Astrocyte (in vitro differentiated cells and primary cell): Measurements from ENCODE around the gene TNFRSF8.

Source experiments
- EZH2 ChIP-seq: IDR thresholded peaks from 2 replicates; pipeline ENCODE4 v1.6.1; 2012; ENCODE audit warnings: mild to moderate bottlenecking, low read length, inconsistent platforms; ENCODE audit not compliant: insufficient read depth
- TF ChIP-seq, protein P1 (sequence below): IDR thresholded peaks from 2 replicates; pipeline ENCODE4 v1.5.1; 2011; ENCODE audit warnings: low read depth, mild to moderate bottlenecking, inconsistent platforms, low read length, moderate library complexity; ENCODE audit not compliant: insufficient read depth

DNA sequence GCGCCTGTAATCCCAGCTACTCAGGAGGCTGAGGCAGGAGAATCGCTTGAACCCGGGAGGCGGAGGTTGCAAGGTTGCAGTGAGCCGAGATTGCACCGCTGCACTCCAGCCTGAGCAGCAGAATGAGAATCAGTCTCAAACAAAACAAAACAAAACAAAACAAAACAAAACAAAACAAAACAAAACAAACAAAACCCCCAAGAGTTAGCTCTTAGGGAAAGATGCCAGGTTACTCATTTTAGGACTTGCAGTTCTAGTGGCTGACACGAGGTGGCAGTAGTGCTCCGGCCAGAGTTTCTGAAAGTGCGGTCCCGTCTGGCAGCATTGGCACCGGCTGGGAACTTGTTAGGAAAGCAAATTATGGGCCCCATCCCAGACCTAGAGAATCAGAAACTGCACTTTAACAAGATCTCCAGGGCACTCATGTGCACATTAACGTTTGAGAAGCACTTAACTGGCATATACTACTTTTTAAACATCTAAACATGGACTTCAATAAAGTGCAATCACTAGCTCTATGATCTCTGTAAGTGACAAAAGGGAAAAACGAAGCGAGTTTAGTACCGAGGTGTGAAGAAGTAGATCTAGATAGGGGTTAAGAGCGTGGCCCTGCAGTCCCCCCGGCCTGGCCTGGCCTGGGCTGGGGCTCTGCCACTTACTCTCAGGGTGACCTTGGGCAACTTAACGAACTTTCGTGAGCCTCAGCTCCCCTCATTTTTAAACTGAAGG lies 61.8 kb downstream of the TNFRSF8 start:
- TF ChIP-seq, protein P1, sequence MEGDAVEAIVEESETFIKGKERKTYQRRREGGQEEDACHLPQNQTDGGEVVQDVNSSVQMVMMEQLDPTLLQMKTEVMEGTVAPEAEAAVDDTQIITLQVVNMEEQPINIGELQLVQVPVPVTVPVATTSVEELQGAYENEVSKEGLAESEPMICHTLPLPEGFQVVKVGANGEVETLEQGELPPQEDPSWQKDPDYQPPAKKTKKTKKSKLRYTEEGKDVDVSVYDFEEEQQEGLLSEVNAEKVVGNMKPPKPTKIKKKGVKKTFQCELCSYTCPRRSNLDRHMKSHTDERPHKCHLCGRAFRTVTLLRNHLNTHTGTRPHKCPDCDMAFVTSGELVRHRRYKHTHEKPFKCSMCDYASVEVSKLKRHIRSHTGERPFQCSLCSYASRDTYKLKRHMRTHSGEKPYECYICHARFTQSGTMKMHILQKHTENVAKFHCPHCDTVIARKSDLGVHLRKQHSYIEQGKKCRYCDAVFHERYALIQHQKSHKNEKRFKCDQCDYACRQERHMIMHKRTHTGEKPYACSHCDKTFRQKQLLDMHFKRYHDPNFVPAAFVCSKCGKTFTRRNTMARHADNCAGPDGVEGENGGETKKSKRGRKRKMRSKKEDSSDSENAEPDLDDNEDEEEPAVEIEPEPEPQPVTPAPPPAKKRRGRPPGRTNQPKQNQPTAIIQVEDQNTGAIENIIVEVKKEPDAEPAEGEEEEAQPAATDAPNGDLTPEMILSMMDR = peak; percentile 98
- no peak for TF ChIP-seq EZH2
